ENCODE results near the gene QRICH1.
A peak's percentile ranks its signal among the peaks of the same experiment; 100 is the strongest.

The QRICH1 gene

DNA sequence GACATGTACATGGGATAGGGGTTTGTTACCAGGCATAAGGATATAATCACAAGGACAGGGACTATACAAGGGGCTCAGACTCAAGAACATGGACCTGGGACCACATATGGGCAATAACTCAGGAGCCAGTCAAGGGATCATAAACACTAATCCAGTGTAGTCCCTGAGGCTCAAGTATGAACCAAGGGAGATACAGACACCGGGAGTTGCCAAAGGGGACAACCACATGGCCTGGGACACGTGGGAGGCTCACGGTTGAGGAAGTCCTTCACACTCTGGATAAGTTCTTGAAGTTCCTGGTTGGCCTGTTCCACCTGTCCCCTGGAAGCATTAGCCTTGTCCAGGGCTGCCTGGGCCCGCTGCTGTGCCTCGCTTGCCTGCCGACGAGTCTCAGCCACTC is 28.6 kb upstream of the QRICH1 start:
- Mint-ChIP-seq H3K27me3 (no peaks in the 10 kb centered on the region), H3K4me1 (peaks cover 37% of the 10 kb centered on the region), H3K4me3 (no peak overlapping the region), H3K9me3 (no peaks in the 10 kb centered on the region), H3K27ac (no peak overlapping the region)
- no peak for ATAC-seq
- DNase-seq: no peak

DNA sequence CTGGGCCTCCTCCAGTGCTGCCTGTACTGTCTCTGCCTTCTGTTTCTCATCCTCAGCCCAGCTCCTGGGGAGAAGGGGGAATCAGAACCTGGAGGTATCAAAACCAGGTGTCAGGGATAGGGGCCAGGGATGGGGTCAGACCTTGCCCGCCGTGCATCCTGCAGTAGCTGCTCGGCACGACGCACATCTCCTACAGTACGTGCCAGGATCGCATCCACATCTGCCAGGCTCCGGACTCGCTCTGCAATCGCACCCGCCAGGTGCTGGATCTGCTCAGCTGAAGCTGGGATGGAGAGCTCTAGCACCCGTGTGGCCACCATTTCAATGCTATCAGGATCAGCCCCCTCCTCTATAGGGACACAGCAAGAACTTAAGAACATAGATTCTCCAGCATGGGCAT is 28.2 kb upstream of the QRICH1 start:
- Mint-ChIP-seq H3K4me1 (peaks cover 37% of the 10 kb centered on the region), H3K27ac (peak overlapping the region in 1 of 2 donors; percentile 27), H3K9me3 (no peaks in the 10 kb centered on the region), H3K4me3 (peak overlapping the region; percentile 83 to 88), H3K27me3 (no peaks in the 10 kb centered on the region)
- no peak for ATAC-seq
- no peak for DNase-seq

DNA sequence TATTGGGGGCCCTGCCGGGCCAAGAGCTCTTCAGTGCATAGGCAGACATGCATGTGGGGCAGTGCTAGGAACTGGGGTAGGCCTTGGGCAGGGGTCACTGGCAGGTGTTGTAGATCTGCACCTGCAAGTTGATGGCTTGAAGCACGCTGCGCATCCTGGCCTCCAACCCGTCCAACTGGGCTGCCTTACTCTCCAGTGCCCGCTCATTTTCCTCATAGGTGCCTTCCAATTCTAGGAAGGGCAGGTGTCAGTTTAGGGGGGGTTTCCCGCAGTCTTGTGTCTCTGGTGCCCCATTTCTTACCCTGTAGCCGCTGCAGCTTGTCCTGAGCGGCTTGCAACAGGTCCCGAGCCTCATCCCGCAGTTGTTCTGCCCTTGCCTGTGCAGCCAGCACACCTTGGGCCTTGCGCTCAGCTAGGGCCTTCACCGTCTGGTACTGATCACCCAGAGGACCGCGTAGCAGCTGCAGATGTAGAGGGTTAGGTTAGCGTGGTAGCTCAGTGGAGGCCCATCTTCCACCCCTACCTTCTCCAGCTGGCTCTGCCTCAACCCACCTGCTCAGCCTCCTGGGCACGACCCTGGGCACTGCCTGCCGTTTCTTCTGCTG is 27.4 kb upstream of the QRICH1 start:
- Mint-ChIP-seq H3K27ac (peak overlapping the region; percentile 40 to 81), H3K4me1 (peaks cover 37% of the 10 kb centered on the region), H3K4me3 (peak overlapping the region; percentile 83 to 88), H3K27me3 (no peaks in the 10 kb centered on the region), H3K9me3 (no peaks in the 10 kb centered on the region)
- peak; percentile 8 to 22 for DNase-seq
- ATAC-seq: no peak

DNA sequence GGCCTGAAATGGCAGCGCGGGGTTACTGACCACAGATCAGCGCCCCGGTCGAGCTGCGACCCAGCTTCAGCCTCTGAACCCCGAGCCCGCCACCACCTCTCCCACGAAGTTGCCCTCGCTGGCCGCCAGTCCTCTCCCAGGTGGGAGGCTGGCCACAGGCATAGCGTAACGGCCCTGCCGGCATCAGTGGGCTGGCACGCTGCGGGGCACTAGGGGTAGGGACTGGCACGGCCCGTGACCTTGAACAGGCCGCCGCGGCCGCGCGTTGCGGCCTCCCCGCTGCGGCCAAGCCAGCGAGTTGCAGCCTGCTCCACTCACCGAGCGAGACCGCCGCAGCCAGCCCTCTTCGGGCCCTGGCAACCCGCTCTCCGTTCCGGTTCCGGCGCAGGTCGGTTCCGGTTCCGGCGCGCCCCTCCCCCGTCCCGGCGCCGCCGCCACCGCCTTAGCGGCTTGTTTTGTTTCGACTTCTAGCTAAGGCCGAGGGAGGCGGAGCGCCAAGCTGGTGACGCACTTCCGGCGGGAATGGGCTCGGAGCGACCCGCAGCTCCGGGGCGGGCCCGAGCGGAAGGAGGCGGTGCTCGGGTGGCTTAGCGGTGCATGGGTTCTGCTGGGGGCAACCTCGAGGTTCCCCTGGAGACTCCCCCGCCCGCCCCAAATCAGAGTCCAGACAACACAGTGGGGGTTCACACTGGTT is 26.7 kb upstream of the QRICH1 start, which contains the start of gene USP19:
TSS of gene USP19 (minus strand) at position 386 of the 694 bp plus-strand sequence. CDS start 1,678 bp downstream, outside the sequence.
- Mint-ChIP-seq H3K9me3 (no peaks in the 10 kb centered on the region), H3K4me1 (peaks cover 37% of the 10 kb centered on the region), H3K27me3 (no peaks in the 10 kb centered on the region), H3K27ac (peak within 1 kb of the TSS; percentile 83 to 89), H3K4me3 (peak within 1 kb of the TSS; percentile 83 to 88)
- DNase-seq (peak; percentile 88 to 94), ATAC-seq (peak; percentile 95)

DNA sequence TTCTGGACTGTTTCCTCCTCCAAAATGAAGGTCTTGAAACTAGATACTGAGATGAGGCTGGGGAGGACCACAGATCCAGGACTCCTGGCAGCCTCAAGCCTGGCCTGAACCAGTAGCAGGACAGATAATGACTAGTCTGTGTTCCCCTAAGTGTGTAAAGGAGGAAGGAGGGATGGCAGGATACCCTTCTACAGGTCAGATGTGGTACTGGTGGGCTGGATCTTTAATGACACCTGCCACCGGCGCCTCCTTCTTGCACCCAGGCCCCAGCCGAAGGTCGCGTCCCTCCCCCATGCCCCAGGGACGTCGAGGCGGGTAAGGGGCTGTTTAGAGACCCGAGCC is 26.2 kb upstream of the QRICH1 start:
- peak overlapping the region; percentile 83 to 89 for H3K27ac Mint-ChIP-seq
- H3K27me3 Mint-ChIP-seq: no peaks in the 10 kb centered on the region
- ATAC-seq (peak; percentile 25), DNase-seq (no peak)
- no peaks in the 10 kb centered on the region for H3K9me3 Mint-ChIP-seq
- peaks cover 36% of the 10 kb centered on the region for H3K4me1 Mint-ChIP-seq
- peak overlapping the region; percentile 83 to 88 for H3K4me3 Mint-ChIP-seq

DNA sequence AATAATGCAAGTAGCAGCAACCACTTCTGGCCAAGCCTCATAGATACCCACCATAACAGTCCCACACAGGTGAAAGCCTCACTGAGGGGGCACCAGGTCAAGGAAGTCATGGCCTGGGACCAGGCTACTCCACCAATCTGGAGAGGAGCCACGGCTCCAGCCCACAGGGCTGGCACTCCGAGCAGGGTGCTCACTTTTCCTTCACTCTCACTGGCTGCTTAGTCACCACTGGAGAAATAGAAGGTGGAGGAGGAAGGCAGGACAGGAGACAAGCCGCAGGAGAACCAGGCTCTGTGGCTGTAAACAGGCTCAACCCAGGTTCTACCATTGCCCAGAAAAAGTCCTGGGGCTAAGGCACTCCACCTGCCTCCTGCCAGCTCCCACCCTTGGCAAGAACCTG is 25.6 kb upstream of the QRICH1 start:
- no peaks in the 10 kb centered on the region for H3K27me3 Mint-ChIP-seq
- ATAC-seq: no peak
- peak overlapping the region; percentile 83 to 88 for H3K4me3 Mint-ChIP-seq
- H3K4me1 Mint-ChIP-seq: peaks cover 32% of the 10 kb centered on the region
- no peaks in the 10 kb centered on the region for H3K9me3 Mint-ChIP-seq
- H3K27ac Mint-ChIP-seq: peak overlapping the region; percentile 83 to 89
- DNase-seq: no peak

DNA sequence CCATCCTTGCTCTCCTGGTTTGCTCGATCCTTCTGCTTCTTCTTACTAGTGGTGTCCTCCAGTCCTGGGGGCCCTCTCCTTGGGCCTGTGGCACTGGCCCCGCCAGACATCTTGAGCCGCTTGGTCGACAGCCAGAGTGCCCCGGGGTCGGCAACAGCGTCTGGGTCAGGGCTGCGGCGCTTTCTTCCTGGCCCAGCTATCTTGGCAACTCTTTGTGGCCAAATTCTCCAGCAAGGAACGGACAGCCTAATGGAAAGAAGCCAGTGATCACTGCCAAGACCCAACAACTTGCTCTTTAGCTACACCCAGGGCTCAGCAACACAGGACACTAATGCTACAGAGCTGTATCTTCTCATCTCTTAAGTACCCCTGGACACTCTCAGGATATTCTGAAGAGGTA is 25.2 kb upstream of the QRICH1 start:
- peak overlapping the region in 1 of 2 donors; percentile 9 for H3K27ac Mint-ChIP-seq
- no peak for ATAC-seq
- H3K9me3 Mint-ChIP-seq: no peaks in the 10 kb centered on the region
- DNase-seq: no peak
- peaks cover 32% of the 10 kb centered on the region for H3K4me1 Mint-ChIP-seq
- H3K27me3 Mint-ChIP-seq: no peaks in the 10 kb centered on the region
- H3K4me3 Mint-ChIP-seq: peak overlapping the region; percentile 83 to 88

DNA sequence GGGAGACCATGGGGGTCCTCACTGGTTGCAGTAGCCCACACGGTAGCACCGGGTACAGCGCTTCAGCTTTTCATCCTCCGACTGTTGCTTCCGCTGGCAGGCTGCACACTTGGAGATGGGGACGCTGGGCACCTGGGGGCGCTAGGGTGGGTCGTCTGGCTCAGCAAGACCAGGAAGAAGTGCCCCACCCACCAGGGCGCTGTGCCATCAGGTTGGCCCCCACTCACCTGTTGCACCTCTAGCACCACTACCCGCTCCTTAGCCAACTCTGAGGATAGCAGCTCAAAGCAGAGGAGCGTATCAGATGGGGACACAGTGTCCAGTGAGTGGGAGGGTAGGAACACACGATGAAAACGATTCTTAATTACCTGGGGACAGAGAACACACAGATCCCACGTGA is 18.4 kb upstream of the QRICH1 start:
- ATAC-seq: no peak
- Mint-ChIP-seq H3K4me3 (no peak overlapping the region), H3K27ac (no peak overlapping the region)

DNA sequence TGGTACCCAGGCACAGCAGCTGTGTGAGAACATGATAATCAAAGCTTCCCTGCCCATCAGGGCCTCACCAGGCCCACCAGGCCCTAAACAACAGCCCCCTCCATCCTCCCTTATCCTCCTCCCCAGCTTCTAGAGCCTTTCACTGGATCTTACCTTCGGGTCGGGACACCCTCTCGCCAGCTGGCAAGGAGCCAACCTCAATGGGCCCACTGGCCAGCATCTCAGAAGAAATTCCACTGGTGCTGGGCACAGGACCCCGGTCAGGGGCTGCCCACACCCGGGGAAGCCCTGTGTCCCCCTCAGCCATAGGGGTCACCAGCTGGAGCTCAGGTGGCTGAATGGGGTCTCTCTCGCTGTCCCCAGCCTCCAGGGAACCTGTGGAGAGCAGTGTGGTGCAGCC is 17.5 kb upstream of the QRICH1 start:
- DNase-seq: no peak
- no peak for ATAC-seq

More for the DNA sequence above, 18.4 kb upstream of the QRICH1 start:
- Mint-ChIP-seq H3K27me3 (no peaks in the 10 kb centered on the region), H3K4me1 (no peaks in the 10 kb centered on the region), H3K9me3 (no peaks in the 10 kb centered on the region)
- DNase-seq: no peak

DNA sequence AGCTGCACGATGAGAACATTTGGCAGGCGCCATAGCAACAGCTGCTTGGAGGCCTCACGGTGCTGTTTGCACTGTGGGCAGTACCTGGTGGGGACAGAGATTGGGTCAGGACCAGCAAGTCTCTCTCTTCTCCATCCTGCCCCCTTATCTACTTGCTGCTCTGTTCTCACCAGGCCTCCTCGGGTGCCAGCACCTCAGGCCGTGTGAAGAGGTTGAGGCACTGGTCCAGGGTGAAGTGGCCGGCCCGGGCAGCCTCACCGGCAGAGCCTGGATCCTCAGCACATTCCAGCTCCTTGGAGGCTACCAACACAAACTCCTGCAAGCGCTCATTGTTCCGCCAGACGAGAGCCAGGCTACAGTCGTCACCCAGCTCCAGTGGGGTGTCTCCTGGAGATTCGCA is 16.9 kb upstream of the QRICH1 start:
- H3K27me3 Mint-ChIP-seq: no peaks in the 10 kb centered on the region
- peaks cover 2% of the 10 kb centered on the region for H3K4me1 Mint-ChIP-seq
- H3K27ac Mint-ChIP-seq: no peak overlapping the region
- H3K4me3 Mint-ChIP-seq: no peak overlapping the region
- no peaks in the 10 kb centered on the region for H3K9me3 Mint-ChIP-seq
- ATAC-seq (no peak), DNase-seq (no peak)

More for the DNA sequence above, 17.5 kb upstream of the QRICH1 start:
- no peaks in the 10 kb centered on the region for H3K27me3 Mint-ChIP-seq
- no peaks in the 10 kb centered on the region for H3K9me3 Mint-ChIP-seq
- peak overlapping the region in 1 of 2 donors; percentile 64 for H3K27ac Mint-ChIP-seq
- H3K4me1 Mint-ChIP-seq: no peaks in the 10 kb centered on the region
- no peak overlapping the region for H3K4me3 Mint-ChIP-seq

DNA sequence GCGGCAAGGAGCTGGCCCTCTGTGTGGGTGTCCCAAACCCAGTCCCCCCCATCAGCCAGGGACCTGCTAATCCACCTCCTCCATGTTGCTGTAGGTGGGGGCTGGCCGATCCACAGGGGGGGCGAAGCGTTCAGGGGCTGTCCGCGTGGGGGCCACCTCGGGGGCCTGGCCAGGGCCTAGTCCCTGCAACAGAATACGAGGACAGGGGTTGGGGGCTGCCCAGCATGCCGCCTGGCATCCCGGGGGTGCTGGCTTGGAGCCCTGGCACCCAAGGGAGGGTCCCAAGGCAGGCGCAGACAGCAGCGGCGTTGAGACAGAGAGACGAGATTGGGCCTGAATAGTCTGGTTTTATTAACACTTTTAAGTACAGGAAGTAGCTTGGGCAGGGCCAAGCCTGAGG is 14.5 kb upstream of the QRICH1 start:
- ATAC-seq (no peak), DNase-seq (no peak)
- H3K4me3 Mint-ChIP-seq: no peak overlapping the region
- H3K27me3 Mint-ChIP-seq: no peaks in the 10 kb centered on the region
- peak overlapping the region in 1 of 2 donors; percentile 46 for H3K27ac Mint-ChIP-seq
- H3K4me1 Mint-ChIP-seq: peaks cover 26% of the 10 kb centered on the region
- no peaks in the 10 kb centered on the region for H3K9me3 Mint-ChIP-seq

DNA sequence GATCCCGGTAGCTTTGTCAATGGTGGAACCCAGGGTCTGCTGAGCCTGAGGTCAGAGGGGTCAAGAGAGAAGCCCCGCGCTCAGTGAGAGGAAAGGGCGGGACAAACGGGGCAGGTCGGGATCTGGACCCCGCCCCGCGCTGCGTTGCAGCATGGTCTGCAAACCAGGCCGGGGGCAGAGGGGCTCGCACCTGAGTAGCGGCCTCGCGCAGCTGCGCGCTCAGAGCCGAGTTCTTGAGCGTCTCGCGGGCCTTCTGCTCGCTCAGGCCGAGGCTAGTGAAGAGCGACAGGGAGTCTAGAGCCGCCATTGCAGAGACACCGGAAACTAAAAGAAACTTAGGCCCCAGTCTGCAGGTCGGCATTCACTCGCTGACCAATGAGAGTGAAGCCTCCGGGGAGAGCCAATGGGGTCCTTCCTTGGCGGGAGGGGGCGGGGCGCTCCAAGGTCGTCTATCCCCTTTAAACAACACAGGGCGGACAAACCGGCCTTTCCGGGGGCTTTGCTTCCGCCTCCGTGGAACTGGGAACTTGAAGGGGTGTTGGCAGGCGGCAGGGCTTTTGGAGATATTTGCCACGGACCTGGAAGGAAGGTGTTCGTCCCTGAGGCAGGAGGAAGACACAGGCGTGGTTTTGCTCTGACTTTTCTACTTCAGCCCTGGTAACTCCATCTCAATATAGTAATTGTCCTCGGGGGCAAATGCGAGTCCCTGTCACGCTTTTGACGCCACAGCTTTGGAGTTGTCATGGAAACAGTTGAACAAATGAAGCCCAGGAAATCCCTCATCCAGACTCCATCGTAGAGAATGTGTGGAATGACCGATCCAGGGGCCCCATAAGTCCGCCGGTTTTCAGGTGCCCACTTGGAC is 10.8 kb upstream of the QRICH1 start, which contains the start of gene QARS1:
TSS of gene QARS1 (minus strand) at position 331 of the 865 bp plus-strand sequence. CDS start at position 307, 24 bp downstream.
- peak; percentile 84 to 89 for DNase-seq
- ATAC-seq: peak; percentile 98
- Mint-ChIP-seq H3K27ac (peak within 1 kb of the TSS; percentile 99 to 100), H3K4me3 (peak within 1 kb of the TSS; percentile 92 to 100), H3K27me3 (no peaks in the 10 kb centered on the region), H3K4me1 (peaks cover 44% of the 10 kb centered on the region), H3K9me3 (no peaks in the 10 kb centered on the region)

DNA sequence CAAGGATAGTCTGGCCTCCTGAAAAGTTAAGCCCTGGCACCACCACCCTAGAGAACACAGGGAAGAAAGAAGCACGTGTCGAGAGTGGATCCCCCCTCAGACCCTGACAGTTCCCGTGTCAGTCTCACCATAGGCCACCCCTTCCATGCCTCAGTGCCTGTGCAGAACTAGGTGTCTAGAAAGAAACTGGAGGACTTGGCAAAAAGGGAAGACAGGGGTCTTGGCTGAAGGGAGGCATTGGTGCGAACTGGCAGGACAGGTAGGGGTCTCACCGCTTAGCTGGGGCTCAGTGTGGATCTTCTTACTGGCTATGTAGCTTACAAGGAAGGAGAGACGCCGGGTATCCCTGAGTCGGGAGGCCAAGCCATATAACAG is 10.2 kb upstream of the QRICH1 start:
- no peaks in the 10 kb centered on the region for H3K9me3 Mint-ChIP-seq
- ATAC-seq (peak; percentile 1), DNase-seq (no peak)
- H3K27ac Mint-ChIP-seq: peak overlapping the region; percentile 99 to 100
- H3K27me3 Mint-ChIP-seq: no peaks in the 10 kb centered on the region
- H3K4me1 Mint-ChIP-seq: peaks cover 48% of the 10 kb centered on the region
- H3K4me3 Mint-ChIP-seq: peak overlapping the region; percentile 92 to 100

DNA sequence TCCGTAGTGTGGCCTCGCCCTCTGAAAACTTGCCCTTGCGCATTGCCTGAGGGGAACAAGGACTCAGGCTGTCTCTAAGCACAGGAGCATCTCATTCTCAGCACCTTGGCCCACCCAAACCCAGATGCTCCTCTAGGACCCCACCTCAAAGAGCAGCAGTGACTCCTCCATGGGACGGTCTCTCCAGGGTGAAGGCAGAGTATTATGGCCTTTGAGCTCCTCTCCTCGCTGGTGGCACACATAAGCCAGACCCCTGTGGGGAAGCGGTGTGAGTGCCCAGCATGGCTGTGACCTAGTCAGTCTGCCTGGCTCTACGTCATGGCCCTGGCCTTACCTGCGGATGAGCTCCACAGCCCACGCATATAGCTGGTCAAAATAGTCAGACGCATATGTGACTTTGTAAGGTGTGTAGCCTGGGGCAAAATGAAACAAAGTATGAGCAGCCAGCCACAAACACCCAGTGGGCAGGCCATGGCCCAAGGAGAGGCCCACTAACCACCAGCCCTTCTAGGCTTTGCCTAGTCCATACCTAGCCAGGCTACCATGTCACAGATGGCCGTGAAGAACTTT is 6.3 kb upstream of the QRICH1 start:
- Mint-ChIP-seq H3K9me3 (no peaks in the 10 kb centered on the region), H3K4me3 (no peak overlapping the region), H3K4me1 (peaks cover 40% of the 10 kb centered on the region), H3K27ac (no peak overlapping the region), H3K27me3 (no peaks in the 10 kb centered on the region)
- no peak for DNase-seq
- no peak for ATAC-seq

DNA sequence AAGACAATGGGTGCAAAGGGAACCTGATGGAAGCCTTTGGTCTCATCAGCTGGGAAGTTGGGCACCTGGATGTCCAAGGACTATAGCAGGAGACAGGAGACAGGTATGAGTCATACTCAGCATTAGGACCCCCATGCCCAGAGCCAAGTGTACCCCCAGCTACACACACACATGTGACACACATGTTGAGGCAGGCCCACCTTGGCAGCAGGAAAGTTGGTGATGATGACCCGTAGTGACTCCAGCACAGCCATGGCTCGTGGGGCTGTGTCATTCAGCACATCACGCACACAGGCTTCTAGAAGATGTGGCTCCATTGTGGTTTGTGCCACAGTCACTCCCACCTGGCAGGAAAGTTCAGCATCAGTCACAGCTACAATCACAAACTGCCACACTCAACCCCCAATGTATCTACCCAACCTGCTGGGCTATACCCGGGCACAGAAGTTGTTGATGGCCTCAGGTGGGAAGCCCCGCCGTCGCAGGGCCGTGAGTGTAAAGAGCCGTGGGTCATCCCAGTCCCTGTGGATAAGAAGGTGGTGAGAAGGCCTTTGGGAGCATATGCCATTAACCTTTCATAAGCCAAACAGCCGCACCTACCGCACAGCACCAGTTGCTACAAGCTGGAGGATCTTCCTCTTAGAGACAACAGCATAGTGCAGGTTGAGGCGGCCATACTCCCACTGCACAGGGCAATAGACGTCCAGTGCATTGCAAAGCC is 5.2 kb upstream of the QRICH1 start:
- no peak for ATAC-seq
- Mint-ChIP-seq H3K27ac (no peak overlapping the region), H3K4me3 (no peak overlapping the region), H3K9me3 (no peaks in the 10 kb centered on the region), H3K4me1 (peaks cover 36% of the 10 kb centered on the region), H3K27me3 (no peaks in the 10 kb centered on the region)
- no peak for DNase-seq

Measured in stimulated activated naive CD8-positive, alpha-beta T cell treated with anti-CD3 and anti-CD28 coated beads, Interleukin-15, amount 100 ng/mL, for 72 hours (primary cell).